B cell (primary cell): Measurements from ENCODE around the gene ITCH.

Experiments used
- CTCF ChIP-seq: fragments of 200-600 bp; IDR thresholded peaks from one replicate; pipeline ENCODE4 v1.8.0; 2022; ENCODE audit warnings: antibody characterized with exemption, mild to moderate bottlenecking
- EZH2 ChIP-seq: IDR thresholded peaks from 2 replicates; pipeline ENCODE4 v1.6.1; 2012; ENCODE audit warnings: borderline replicate concordance, low read depth, mild to moderate bottlenecking, moderate library complexity, low read length; ENCODE audit not compliant: insufficient read depth, poor library complexity, severe bottlenecking

- TF ChIP-seq CTCF, result peak; percentile 46
- no peak for TF ChIP-seq EZH2
Measured at GRCh38 chr20:34522969-34523871, 160.1 kb downstream of the ITCH start.
